ENCODE data around the gene BUB3.

DNA sequence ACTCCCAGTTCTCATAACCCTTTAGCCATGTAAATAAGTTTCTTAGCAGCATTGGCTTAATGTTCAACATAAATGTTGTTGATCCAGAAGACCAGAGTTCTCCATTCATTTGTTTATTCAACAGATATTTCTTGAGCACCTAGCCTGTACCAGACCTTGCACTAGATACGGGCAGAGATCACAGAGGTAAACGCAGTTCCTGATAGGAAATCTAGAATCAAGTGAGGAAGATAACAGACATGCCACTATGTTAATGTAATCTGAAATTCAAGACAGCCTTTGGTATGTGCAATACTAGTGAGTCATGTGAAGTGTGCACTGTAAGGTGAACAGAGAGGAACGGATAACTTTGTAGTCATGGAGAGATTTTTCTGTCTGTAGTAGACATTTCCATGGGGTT is 3.0 kb downstream of the BUB3 start:
- TF ChIP-seq, protein P1, sequence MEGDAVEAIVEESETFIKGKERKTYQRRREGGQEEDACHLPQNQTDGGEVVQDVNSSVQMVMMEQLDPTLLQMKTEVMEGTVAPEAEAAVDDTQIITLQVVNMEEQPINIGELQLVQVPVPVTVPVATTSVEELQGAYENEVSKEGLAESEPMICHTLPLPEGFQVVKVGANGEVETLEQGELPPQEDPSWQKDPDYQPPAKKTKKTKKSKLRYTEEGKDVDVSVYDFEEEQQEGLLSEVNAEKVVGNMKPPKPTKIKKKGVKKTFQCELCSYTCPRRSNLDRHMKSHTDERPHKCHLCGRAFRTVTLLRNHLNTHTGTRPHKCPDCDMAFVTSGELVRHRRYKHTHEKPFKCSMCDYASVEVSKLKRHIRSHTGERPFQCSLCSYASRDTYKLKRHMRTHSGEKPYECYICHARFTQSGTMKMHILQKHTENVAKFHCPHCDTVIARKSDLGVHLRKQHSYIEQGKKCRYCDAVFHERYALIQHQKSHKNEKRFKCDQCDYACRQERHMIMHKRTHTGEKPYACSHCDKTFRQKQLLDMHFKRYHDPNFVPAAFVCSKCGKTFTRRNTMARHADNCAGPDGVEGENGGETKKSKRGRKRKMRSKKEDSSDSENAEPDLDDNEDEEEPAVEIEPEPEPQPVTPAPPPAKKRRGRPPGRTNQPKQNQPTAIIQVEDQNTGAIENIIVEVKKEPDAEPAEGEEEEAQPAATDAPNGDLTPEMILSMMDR (IDR thresholded peaks at IDR 0.05): no peak
- TF ChIP-seq POLR2A (IDR thresholded peaks at IDR 0.05): no peak

All from uterus (tissue), 2 donors.